Daoy (cell line): ENCODE results near the gene GP5. TPM values are rescaled to one million over a fixed set of nuclear protein-coding genes. Genes with fewer than 3 reads are reported as not detected.

Experiments used
- DNase-seq: peaks from one replicate; pipeline ENCODE4 v3.0.0-alpha.2; 2015; ENCODE audit warnings: low read depth
- total RNA-seq: library from RNA; depleted of rRNA; stranded (reverse); fragments of >200 nt; shearing (Covaris generic); gene quantifications from 2 replicates; pipeline ENCODE4 v1.2.3, GENCODE V29; 2014

Gene GP5
- total RNA-seq, 1 experiment from 2014 or later, result not detected

DNA sequence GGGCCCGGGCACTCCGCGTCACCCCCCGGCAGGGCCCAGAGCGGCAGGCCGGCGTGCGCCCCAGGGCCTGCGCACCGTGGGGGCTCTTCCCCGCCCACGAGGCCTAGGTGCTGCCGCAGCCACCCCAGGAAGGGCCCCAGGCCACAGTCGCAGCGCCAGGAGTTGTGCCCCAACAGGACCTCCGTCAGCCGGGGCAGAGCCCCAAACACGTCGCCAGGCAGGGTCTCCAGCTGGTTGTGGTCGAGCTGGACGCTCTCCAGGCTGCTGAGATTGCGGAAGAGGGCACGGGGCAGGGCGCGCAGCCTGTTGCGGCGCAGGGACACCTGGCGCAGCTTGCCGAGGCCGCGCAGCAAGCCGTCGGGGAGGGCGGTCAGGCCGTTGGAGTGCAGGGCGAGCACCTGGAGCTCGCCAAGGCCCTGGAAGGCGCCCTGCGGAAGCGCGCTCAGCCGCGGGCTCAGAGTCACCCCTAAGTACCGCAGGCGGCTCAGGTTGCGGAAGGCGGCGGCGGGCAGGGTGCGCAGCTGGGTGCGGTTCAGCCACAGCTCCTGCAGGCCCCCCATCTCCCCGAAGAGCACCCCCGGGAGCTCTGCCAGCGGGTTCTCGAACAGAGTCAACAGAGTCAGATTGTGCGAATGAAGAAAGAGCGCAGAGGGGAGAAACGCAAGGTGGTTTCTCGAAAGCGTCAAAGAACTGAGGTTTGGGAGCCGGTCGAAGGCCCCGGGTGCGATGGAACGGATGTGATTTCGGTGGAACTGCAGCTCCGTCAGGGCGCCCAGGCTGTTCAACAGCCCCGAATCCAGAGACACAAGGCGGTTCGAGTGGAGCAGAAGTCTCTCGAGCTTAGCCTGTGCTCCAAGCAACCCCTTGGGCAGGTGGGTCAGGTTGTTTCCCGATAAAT is 2.0 kb downstream of the GP5 start:
- DNase-seq, result no peak

DNA sequence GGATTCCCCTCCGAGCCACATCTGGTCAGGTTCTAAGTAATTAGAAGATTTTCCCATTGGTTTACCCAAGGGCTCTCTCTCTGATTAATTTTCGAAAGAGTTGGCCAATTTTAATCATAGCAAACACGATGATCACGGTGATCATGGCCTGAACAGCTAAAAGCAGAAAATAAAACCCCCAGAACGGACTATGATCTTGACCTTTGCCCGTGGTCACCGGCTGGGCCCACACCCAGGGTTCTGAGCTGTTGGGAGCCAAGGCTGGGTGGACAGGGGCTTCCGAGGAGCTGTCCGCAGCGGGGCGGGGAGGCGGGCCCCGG is 2.6 kb downstream of the GP5 start:
- no peak for DNase-seq

DNA sequence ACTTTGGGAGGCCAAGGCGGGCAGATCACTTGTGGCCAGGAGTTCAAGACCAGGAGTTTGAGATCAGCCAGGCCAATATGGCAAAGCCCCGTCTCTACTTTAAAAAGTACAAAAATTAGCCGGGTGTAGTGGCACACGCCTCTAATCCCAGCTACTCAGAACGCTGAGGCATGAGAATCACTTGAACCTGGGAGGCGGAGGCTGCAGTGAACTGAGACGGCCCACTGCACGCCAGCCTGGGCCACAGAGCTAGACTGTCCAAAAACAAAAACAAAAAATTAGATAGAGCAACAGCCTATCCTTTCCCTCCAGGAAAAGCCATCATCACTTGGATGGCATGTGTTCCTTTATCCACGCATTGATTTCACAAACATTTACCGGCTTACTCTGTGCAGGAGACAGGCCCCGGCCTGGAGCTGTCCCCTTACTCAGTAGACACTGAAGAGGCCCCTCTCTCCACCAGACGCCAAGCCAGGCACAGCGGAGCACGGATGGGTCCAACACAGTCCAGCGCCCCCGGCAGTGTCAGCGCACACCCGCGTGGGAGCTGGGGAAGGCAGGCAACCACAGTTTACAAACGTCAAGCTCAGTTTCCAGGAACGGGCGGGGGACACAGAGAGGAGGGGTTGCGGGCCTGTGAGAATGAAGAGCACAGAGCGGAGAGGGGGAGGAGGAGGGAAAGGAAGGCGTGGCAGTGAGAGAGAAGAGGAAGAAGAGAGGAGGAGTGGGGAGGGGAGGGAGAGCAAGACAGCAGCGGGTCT is 3.1 kb downstream of the GP5 start:
- no peak for DNase-seq

DNA sequence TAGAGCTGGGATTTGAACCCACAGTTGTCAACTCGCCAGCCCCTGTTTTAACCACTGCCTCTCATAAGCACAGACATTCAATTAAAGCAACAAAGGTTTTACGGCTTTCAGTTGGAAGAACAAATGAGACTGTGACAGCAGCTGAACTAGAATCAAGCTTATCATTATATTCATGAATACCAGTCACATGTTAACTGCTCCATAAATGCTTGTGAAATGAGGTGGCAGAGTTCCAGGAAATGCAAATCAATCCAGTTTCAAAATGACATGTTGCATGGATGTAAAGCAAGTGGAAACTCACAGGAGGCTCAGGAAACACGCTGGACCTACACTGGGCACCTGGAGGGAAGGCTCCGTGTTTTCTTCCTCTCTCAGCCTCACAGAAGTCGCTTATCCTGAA is 3.9 kb downstream of the GP5 start:
- no peak for DNase-seq

DNA sequence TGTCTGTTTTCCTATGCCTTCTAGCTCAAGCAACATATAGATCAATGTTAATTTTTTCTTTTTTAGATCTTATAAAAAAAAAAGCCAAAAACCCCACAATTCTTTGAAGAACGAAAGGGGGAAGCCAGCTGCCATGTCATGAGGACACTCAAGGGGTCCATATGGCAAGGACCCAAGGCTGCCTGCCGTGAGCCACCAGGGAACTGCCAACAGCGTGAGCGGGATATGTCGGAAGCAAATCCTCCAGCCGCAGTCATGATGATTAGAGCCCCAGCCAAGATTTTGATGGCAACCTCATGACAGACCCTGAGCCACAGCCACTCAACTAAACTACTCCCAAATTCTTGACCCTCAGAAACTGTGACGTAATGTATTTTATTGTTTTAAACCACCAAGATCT is 6.5 kb downstream of the GP5 start:
- no peak for DNase-seq

DNA sequence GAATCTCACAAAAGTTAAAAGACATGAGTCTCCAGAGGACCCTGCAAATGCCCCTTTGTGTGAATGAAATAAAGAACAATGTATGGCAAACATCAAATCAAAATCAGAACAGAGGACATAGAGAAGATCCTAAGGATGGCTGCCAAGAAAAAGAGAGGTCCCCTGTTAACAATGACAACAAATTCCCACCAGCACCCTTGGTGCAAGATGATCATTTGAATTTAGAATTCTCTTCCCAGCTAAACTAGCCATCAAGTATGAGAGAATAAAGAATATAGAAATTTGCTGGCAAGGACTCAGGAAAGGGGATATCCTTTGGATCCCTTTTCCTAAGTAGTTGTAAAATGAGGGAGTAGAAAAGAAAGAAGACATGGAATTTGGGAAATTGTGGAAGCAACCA is 8.2 kb downstream of the GP5 start:
- DNase-seq, result no peak

DNA sequence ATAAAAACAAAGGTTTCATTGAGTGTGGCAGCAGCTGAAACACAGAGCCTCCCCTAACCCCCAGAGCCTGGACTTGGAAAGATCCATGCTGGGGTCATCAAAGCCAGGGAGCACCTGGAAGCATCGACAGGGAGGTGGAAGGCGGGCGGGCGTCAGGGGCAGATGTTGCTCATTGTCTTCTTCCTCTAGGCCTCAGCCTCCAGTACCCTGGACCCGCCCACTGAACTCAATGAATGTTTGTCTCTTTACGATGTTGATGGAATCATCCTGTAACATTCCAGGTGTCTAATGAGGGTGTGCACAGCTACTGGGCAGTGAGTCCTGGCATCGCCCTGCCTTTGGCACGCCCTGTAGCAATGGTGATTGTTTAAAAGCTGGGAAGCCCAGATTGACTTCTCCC is 9.8 kb downstream of the GP5 start:
- no peak for DNase-seq

DNA sequence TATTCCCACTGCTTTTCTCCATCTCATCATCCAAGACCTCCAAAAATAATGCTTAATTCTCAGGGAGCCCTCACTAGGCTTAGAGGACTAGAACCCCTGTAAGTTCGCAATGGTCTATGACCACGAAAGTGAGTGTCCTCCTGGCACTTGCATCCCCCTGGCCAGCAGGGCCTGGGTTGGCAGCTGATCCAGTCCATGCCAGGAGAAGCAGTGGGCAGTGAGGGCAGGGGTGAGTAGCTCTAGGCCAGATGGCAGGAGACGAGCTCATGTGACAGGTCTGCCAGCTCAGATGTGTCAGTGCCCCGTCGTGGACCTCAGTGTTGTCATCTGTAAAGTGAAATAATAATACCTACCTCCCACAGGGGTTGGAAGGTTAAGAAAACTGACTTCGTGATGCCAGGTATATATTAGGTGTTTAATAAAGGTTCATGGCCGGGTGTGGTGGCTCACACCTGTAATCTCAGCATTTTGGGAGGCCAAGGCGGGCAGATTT is 11.1 kb downstream of the GP5 start:
- DNase-seq, result no peak

DNA sequence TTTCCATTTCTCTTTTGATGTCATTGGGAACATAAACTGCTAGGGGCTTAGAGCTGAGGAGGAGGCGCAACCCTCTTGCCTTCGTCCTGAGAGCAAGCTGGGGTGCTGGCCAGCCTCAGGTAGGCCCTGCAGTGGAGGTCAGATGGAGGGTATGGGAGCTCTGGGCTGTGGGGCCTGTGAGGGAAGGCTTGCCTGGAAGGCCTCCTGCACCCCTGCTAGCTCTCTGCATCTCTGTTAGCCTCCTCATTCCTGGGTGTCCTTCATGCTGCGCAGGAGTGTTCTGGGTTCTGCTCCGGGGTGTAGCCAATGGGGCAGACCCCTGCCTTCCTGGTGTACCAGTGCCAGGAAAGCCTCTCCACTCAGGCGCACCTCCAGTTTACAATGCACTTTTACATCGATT is 11.8 kb downstream of the GP5 start:
- DNase-seq, result no peak

DNA sequence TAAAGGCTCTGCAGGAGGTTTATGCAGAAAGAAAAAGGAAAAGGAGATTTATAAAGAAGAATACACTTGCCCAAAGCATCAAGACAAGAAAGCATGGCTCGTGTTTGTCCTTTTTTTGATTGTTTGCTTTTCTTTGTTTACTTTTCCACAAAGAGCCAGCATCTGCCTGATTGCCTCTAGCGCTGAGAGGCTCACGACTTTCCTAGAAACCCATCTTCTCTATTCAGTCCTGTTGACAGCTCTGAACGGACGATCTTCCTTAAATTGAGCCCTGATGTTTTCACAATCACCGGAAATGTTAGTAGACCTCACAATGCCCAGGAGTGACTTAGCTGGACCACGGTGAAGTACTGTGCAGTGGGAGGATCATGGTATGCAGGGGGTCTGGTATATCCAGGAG is 12.4 kb downstream of the GP5 start:
- DNase-seq, result no peak

DNA sequence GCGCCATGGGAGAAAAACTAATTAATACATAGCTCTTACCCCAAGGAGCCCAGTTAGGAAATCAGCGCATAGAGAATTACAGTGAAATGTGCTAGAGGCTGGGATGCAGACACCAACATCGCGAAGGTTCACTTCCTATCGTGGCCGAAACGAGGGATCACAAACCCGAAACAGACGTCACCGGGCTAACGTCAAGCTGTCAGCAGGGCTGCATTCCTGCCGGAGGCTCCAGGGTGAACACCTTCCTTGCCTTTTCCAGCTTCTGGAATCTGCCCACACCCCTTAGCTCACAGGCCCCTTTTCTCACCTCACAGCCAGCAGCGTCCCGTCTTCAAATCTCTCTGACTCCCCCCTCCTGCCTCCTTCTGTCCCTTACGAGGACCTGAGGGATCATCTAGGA is 13.0 kb downstream of the GP5 start:
- no peak for DNase-seq

DNA sequence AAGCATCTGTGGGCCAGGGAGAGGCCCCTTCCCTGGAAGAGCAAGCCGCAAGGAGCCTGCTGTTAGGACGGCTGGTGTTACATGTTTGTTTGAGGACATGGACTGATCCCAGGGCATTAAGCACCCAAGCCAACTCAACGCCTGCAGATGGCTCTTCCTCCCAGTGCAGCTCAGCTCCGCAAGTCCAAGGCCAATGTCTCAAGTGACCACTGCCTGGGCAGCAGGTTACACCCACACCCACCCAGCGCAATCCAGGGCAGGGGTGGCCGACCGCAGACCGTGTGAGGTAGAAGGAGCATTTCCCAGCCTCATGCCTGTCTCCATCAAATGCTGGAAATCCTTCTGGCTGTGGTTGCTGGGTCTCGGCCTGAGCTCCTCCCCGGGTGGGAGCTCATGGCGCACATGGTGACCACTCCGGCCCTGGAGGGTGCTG is 14.5 kb downstream of the GP5 start:
- DNase-seq, result no peak

DNA sequence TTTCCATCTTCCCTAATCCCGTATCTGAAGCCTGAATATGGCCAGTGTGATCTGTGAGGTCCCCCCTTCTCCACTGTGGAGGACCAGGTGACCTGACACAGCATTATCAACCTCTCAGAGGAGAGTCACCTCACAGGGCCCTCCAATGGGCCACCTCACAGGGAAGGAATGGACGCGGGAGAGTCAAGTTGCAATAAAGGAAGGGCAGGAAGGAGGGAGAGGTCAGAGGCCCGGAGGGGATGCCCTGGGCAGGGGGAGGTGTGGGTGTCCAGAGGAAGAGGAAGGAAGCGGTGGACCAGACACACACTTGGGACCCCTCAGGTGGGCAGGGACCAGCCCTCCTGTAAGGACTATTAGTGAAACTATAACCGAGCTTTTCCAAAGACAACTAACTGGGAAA is 14.9 kb downstream of the GP5 start:
- DNase-seq, result no peak

DNA sequence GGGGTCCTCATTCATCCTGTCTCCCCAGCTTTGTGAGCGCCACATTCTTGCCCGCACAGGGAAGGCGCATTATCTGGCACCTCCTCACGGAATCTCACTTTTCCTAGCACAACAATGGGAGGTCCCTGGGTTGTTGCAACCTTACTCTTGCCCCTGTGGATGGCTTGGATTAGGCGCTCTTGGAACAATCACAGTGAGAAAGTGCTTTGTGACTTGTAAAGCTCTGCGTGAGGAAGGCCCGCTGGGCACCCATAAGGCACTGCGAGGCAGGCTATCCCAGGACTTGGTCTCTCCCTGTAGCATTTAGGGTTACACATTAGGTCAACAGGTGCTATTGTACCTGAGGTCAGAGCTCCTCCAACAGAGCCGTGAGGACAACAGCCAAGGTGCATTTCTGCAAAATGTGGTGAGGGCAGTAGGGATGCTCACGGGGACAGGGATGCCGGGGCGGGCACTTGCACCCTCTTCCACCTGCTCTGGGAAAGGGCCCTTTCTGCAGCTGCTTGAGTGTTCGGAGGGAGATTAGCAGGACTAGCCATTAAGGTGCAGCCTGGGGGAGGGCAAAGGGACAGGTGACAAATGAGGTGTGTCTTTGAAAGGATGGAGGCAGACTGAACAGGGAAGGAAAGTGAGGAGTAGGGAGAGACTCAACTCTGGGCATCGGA is 15.7 kb downstream of the GP5 start:
- no peak for DNase-seq

DNA sequence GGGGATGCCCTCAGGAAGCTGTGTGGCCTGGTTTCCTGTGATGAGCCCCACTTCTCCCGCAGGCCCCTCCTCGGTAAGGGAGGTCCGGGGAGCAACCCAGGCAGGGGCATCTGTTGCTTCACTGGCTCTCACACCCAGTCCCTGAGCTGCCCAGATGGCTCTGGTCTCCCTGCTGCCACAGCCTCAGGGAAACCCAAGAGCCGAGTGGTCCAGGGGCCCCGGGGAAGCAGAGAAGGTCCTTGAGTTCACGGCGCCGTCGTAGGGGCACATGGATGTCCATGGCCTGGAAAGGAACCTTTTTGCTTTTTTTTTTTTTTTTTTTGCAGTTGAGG is 16.2 kb downstream of the GP5 start:
- DNase-seq, result no peak

DNA sequence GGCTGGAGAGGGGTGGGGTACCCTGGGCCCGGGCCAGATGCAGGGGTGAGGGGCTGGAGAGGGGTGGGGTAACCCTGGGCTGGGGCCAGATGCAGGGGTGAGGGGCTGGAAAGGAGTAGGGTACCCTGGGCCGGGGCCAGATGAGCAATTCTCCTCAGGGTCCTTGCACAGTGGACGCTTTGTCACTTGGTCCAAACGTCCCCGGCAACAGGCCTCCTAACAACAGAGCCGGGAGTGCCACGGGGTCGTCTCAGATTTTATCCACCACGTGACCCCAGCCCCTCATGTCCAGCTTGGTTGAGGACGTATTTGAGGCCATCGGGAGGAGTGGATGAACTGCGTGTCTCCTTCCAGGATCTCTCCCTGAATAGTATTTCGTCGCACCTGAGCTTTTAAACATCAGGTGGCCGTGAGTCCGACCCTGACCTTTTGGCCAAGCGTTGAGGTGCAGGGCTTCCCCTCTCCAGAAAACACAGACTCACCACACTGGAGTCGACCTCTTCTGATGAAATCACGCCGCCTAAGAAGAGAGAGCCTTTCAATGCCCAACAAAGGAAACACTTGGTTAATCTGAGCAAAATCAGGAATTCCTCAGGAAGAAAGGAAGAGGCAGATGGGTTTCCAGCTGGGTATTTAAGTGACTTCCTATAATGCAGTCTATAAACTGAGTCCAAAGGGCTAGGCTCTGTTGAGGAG is 16.7 kb downstream of the GP5 start:
- DNase-seq, result no peak

DNA sequence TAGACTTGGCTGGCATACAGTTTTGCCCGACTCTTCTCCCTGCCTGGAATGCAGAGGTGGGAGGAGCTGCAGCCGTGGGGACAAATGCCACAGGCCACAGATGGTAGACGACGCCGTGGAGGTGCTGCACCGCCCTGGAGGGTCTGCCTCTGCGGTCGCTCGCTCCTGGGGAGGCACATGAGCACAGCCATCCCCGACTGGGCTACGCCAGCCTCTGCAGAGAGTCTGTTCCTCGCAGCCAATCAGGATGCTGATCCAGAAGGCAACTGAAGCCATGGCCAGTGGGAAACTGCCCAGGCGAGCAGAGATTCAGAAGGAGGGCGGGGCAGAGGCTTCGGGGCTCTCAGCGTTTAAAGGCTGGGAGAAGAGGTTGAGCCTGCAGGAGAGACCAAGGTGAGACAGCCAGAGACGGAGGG is 17.6 kb downstream of the GP5 start:
- peak; percentile 70 for DNase-seq

DNA sequence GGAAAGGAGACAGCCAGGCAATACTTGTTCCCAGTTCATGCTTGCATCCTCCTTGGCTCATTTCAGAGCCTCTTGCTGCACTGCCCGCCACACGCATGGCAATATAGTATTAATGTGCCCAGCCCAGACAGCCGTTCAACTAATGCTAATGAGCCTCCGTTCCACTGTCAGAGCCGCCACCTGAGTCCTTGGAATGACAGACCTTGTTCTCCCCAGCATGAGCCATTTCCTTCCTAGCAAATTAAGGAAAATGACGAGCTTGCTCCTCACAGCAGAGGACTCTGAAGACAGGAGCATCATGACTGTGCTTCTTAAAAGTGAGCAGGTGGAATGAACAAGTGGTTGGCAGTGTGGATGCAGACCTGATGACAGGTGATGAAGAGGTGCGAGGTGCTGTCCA is 18.7 kb downstream of the GP5 start:
- no peak for DNase-seq

DNA sequence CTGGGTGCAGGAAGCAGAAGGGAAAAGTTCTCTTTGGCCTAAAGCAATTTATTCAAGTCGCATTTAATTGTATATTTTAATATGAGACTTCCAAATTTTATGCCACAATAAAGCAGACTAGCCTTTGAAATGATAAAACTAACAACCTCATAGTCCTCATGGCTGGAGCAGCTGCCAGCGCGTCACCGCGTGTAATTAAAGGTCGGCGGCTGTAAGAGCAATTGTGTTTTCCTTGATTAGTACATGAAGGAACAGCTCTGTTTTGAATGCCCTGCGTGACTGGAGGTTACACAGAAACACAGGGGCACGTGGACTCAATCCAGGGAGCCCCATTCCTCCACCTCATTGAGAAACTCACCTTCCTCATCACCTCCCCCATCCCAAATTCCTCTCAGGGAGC is 19.4 kb downstream of the GP5 start:
- DNase-seq, result no peak

DNA sequence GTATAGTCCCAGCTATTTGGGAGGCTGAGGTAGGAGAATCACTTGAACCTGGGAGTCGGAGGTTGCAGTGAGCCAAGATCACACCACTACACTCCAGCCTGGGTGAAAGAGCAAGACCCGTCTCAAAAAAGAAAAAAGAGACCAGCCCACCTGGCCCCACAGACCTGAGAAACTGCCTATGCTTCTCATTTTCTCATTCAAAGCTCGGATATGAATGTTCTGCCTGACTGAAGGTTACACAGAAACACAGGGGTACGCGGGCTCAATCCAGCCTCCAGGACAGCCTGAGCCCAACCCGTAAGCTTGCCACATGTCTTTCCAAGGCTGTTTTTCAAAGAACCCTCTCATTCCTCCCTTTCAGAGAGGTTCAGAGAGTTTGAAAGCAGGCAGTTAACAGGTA is 19.8 kb downstream of the GP5 start:
- no peak for DNase-seq

DNA sequence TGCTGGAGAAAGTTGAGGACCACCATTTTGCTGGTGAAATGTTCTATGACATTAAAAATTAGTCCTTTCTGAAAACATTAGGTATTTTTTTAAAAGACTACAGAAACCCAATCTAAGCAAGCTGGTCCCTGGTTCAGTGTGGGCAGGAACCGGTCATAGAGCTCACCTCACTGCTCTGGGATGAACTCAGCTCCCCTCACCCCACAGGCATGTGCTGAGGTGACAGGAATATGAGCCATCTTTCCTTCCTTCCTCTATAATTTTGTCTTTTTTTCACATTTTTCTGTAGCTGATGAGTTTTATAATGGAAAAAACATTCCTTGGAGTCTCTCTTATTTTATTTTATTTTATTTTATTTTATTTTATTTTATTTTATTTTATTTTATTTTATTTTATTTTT is 21.4 kb downstream of the GP5 start:
- DNase-seq, result no peak

DNA sequence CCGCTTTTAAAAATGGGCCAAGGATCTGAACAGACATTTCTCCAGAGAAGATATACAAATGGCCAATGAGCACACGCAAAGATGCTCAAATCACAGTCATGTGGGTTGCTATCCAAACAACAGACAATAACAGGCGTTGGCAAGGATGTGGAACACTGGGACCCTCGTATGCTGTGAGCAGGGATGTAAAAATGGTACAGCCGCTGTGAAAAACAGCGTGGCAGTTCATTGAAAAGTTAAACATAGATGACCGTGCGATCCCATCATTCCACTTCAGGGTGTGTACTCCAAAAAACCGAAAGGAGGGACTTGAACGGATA is 22.9 kb downstream of the GP5 start:
- DNase-seq, result no peak
